HG03457 (cell line): ENCODE results near the gene FBL.
A peak's percentile ranks its signal among the peaks of the same experiment; 100 is the strongest.

Source experiments
- ATAC-seq: cut with Tn5 transposase; IDR thresholded peaks from one replicate; pipeline ENCODE4 v1.9.1; 2021; ENCODE audit warnings: moderate number of reproducible peaks; ENCODE audit not compliant: unreplicated experiment

The FBL gene

DNA sequence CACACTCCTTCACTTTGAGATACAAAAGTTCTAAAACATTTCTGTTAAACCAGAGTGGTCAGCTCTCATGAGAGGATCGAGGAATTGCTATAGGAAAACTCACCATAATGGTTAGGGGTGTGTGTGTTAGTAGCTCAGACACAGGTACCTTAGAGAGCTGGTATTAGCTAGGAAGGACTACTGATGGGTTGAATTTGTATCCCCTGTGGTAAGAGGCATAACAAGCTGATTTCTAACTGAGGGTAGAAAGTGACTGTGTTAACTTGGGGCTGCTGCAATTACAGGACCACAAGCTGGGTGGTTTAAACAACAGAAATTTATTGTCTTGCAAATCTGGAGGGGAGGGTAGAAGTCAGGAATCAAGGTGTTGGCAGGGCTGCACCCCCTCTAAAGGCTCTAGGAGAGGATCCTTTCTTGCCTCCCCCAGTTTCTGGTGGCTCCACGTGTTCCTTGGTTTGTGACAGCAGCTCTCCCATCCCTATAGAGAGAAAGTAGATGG is 50.1 kb downstream of the FBL start:
- no peak for ATAC-seq

GRCh38 chr19:39795001-39795400 is 51.2 kb downstream of the FBL start:
- ATAC-seq, result no peak

- peak; percentile 57 for ATAC-seq
These were observed 53.1 kb downstream of the FBL start for GRCh38 chr19:39792999-39793546.

DNA sequence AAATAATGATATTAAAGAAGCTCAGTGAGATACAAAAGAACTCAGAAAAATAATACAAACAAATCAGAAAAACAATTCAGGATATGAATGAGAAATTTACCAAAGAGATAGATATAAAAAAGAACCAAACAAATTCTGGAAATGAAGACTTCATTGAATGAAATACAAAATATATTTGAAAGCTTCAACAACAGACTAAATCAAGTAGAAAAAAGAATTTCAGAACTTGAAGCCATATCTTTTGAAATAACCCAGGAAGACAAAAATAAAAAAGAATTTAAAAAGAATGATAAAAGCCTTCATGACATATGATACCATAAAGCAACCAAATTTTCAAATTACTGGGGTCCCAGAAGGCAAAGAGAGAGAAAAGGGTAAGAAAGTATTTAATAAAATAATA is 57.9 kb downstream of the FBL start:
- no peak for ATAC-seq
